H9 (cell line): ENCODE data around the gene ESRRA. TPM values are rescaled to one million over a fixed set of nuclear protein-coding genes. Genes with fewer than 3 reads are reported as not detected.

Source experiments
- DNase-seq: peaks from one replicate; pipeline ENCODE4 v3.0.0-alpha.2; 2017
- H2AFZ ChIP-seq: one replicate; pipeline ENCODE4 v1.6.1; 2013; ENCODE audit warnings: mild to moderate bottlenecking, low read length, control low read depth, moderate library complexity
- H2AK5ac ChIP-seq: 2 replicates; pipeline ENCODE4 v1.6.1; 2013; ENCODE audit warnings: low read length, control low read depth, mixed read lengths; ENCODE audit not compliant: insufficient read length
- H2BK120ac ChIP-seq: one replicate; pipeline ENCODE4 v1.6.1; 2013; ENCODE audit warnings: low read depth, mild to moderate bottlenecking, low read length, control low read depth, inconsistent platforms; ENCODE audit not compliant: poor library complexity, severe bottlenecking
- H2BK12ac ChIP-seq: 2 replicates; pipeline ENCODE4 v1.6.1; 2013; ENCODE audit warnings: low read length, control low read depth, mixed read lengths, low read depth; ENCODE audit not compliant: insufficient read length
- H2BK15ac ChIP-seq: 2 replicates; pipeline ENCODE4 v1.6.1; 2013; ENCODE audit warnings: low read depth, low read length, control low read depth
- H2BK20ac ChIP-seq: one replicate; pipeline ENCODE4 v1.6.1; 2013; ENCODE audit warnings: low read depth, mild to moderate bottlenecking, low read length, control low read depth, inconsistent platforms; ENCODE audit not compliant: poor library complexity, severe bottlenecking
- H2BK5ac ChIP-seq: 2 replicates; pipeline ENCODE4 v1.6.1; 2013; ENCODE audit warnings: low read length, control low read depth, mixed read lengths; ENCODE audit not compliant: insufficient read length
- H3K14ac ChIP-seq: 2 replicates; pipeline ENCODE4 v1.6.1; 2013; ENCODE audit warnings: low read length, control low read depth; ENCODE audit not compliant: insufficient read depth
- H3K18ac ChIP-seq: 2 replicates; pipeline ENCODE4 v1.6.1; 2013; ENCODE audit warnings: low read depth, mild to moderate bottlenecking, mixed read lengths, low read length, control low read depth; ENCODE audit not compliant: insufficient read length
- H3K23ac ChIP-seq: 2 replicates; pipeline ENCODE4 v1.6.1; 2013; ENCODE audit warnings: low read length, control low read depth, mixed read lengths, low read depth; ENCODE audit not compliant: insufficient read length
- H3K23me2 ChIP-seq: 2 replicates; pipeline ENCODE4 v1.6.1; 2013; ENCODE audit warnings: low read depth, mild to moderate bottlenecking, mixed read lengths, low read length, control low read depth; ENCODE audit not compliant: insufficient read length, poor library complexity, severe bottlenecking
- H3K27ac ChIP-seq: 2 replicates; pipeline ENCODE4 v1.5.1; 2013; ENCODE audit warnings: low read length, control low read depth, mixed read lengths, low read depth; ENCODE audit not compliant: insufficient read length
- H3K27me3 ChIP-seq: 2 replicates; pipeline ENCODE4 v1.6.1; 2013; ENCODE audit warnings: low read length, control low read depth, inconsistent platforms; ENCODE audit not compliant: insufficient read depth
- H3K4ac ChIP-seq: 2 replicates; pipeline ENCODE4 v1.6.1; 2013; ENCODE audit warnings: low read depth, mild to moderate bottlenecking, control low read depth, inconsistent platforms, low read length, moderate library complexity
- H3K4me1 ChIP-seq: 2 replicates; pipeline ENCODE4 v1.6.1; 2013; ENCODE audit warnings: low read length, control low read depth, inconsistent platforms; ENCODE audit not compliant: insufficient read depth
- H3K4me2 ChIP-seq: 2 replicates; pipeline ENCODE4 v1.6.1; 2013; ENCODE audit warnings: low read length, control low read depth, mixed read lengths; ENCODE audit not compliant: insufficient read length, insufficient read depth
- H3K56ac ChIP-seq: 2 replicates; pipeline ENCODE4 v1.6.1; 2013; ENCODE audit warnings: low read depth, mild to moderate bottlenecking, mixed read lengths, low read length, control low read depth; ENCODE audit not compliant: insufficient read length
- H3K79me1 ChIP-seq: 2 replicates; pipeline ENCODE4 v1.6.1; 2013; ENCODE audit warnings: low read depth, mild to moderate bottlenecking, moderate library complexity, low read length, control low read depth, inconsistent platforms; ENCODE audit not compliant: insufficient read depth, poor library complexity, severe bottlenecking
- H3K79me2 ChIP-seq: 2 replicates; pipeline ENCODE4 v1.6.1; 2013; ENCODE audit warnings: low read length, control low read depth, inconsistent platforms; ENCODE audit not compliant: insufficient read depth
- H3K9ac ChIP-seq: 2 replicates; pipeline ENCODE4 v1.6.1; 2013; ENCODE audit warnings: low read length, control low read depth, mixed read lengths; ENCODE audit not compliant: insufficient read length; ENCODE audit errors: extremely low read depth
- H3K9me3 ChIP-seq: one replicate; pipeline ENCODE4 v1.6.1; 2013; ENCODE audit warnings: low read depth, low read length, inconsistent platforms; ENCODE audit not compliant: control insufficient read depth
- H3T11ph ChIP-seq: one replicate; pipeline ENCODE4 v1.6.1; 2013; ENCODE audit warnings: mild to moderate bottlenecking, low read length, control low read depth, inconsistent platforms
- H4K20me1 ChIP-seq: one replicate; pipeline ENCODE4 v1.6.1; 2013; ENCODE audit not compliant: control insufficient read depth, insufficient read length, insufficient read depth
- H4K5ac ChIP-seq: 2 replicates; pipeline ENCODE4 v1.6.1; 2013; ENCODE audit warnings: low read depth, mild to moderate bottlenecking, mixed read lengths, low read length, control low read depth; ENCODE audit not compliant: insufficient read length
- H4K8ac ChIP-seq: replicated peaks from 2 replicates; pipeline ENCODE4 v1.6.1; 2013; ENCODE audit warnings: low read length, control low read depth, mixed read lengths, low read depth; ENCODE audit not compliant: insufficient read length
- H4K91ac ChIP-seq: 2 replicates; pipeline ENCODE4 v1.6.1; 2013; ENCODE audit warnings: low read depth, mild to moderate bottlenecking, moderate library complexity, mixed read lengths, low read length, control low read depth; ENCODE audit not compliant: insufficient read length
- H3K27ac Mint-ChIP-seq, 3 experiments: 2 replicates in 2 of 3; 3 replicates in 1 of 3; pipeline ENCODE4 v1.8.0; 2020 to 2021; ENCODE audit warnings: mixed read lengths in 3 of 3, mild to moderate bottlenecking in 1 of 3, moderate library complexity in 1 of 3
- H3K27me3 Mint-ChIP-seq: 2 replicates; pipeline ENCODE4 v1.8.0; 2021; ENCODE audit warnings: low read depth, mild to moderate bottlenecking, moderate library complexity, mixed read lengths
- H3K36me3 Mint-ChIP-seq, 3 experiments: 2 replicates in 2 of 3; 3 replicates in 1 of 3; pipeline ENCODE4 v1.8.0; 2020 to 2021; ENCODE audit warnings: low read depth in 3 of 3, mixed read lengths in 3 of 3; ENCODE audit not compliant: insufficient read depth in 1 of 3
- H3K4me1 Mint-ChIP-seq, 2 experiments: 2 replicates each; pipeline ENCODE4 v1.8.0; 2020; ENCODE audit warnings: mixed read lengths in 2 of 2
- H3K4me3 Mint-ChIP-seq, 2 experiments: 2 replicates in 1 of 2; 3 replicates in 1 of 2; pipeline ENCODE4 v1.8.0; 2020 to 2021; ENCODE audit warnings: mild to moderate bottlenecking in 2 of 2, mixed read lengths in 2 of 2, moderate library complexity in 1 of 2
- H3K9me3 Mint-ChIP-seq, 2 experiments: 2 replicates in 1 of 2; 3 replicates in 1 of 2; pipeline ENCODE4 v1.8.0; 2020; ENCODE audit warnings: mild to moderate bottlenecking in 2 of 2, mixed read lengths in 2 of 2, moderate library complexity in 1 of 2
- WGBS: extraction: QIAGEN DNeasy Blood & Tissue Kit; methylation state at CpG from one replicate; pipeline ENCODE4 v1.1.7; 2013; ENCODE audit warnings: missing lambda C conversion rate, low lambda C conversion rate, mixed read lengths; ENCODE audit not compliant: insufficient read length; ENCODE audit errors: extremely low coverage; 5-methylcytosine and 5-hydroxymethylcytosine counted together
- total RNA-seq: library from RNA; stranded (reverse); gene quantifications from 2 replicates; pipeline ENCODE4 v1.2.1, GENCODE V29; 2021
- TF ChIP-seq, protein P1 (sequence below): fragments of 200-600 bp; sonication (generic); conservative IDR thresholded peaks from 3 replicates; pipeline ENCODE4 v1.8.0; 2021; ENCODE audit warnings: antibody characterized with exemption, mild to moderate bottlenecking

ESRRA gene
- total RNA-seq, 1 experiment from 2014 or later = 42.3 TPM

DNA sequence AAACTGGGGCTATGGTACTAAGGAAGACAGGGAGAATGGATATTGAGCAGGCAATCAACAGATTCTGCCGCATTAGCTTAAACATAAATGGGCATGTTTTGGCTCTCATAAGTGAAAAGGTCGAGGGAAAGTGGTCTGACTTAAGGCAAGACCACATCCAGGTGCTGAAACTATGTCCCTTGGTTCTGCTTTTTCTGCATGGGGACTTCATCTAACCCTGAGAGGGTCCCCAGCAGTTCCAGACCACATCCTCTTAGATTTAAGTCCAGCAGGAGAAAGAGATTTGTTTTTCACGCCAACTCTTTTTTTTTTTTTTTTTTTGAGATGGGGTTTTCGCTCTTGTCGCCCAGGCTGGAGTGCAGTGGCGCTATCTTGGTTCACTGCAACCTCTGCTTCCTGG, 59.1 kb downstream of the ESRRA start:
- Histone ChIP-seq H3K23me2 (peaks cover 4% of the 10 kb centered on the region), H2BK15ac (no peak overlapping the region), H3K56ac (no peak overlapping the region), H2BK20ac (no peak overlapping the region), H4K5ac (no peak overlapping the region), H2AK5ac (no peak overlapping the region), H3K79me2 (no peaks in the 10 kb centered on the region), H2AFZ (no peak overlapping the region), H2BK12ac (no peak overlapping the region), H2BK120ac (no peak overlapping the region), H3T11ph (no peak overlapping the region), H3K18ac (no peak overlapping the region), H3K14ac (no peak overlapping the region), H3K9me3 (no peaks in the 10 kb centered on the region), H4K8ac (no peak overlapping the region), H3K4me2 (no peak overlapping the region), H4K20me1 (peaks cover 2% of the 10 kb centered on the region), H3K4ac (no peak overlapping the region), H3K4me1 (no peaks in the 10 kb centered on the region), H4K91ac (no peak overlapping the region), H3K9ac (no peak overlapping the region), H2BK5ac (no peak overlapping the region), H3K23ac (no peak overlapping the region), H3K27me3 (no peaks in the 10 kb centered on the region), H3K27ac (no peak overlapping the region), H3K79me1 (no peaks in the 10 kb centered on the region)
- no peak for DNase-seq
- Mint-ChIP-seq H3K4me3 (no peak overlapping the region), H3K9me3 (no peaks in the 10 kb centered on the region; a peak in 1 of 5 replicates), H3K27me3 (no peaks in the 10 kb centered on the region), H3K4me1 (peaks cover 7 to 11% of the 10 kb centered on the region in 2 experiments), H3K27ac (no peak overlapping the region), H3K36me3 (peaks cover 23 to 70% (median 50%) of the 10 kb centered on the region in 3 experiments)
- no CpG with 5 or more reads among the region's 6 CpGs for WGBS
- TF ChIP-seq, protein P1, sequence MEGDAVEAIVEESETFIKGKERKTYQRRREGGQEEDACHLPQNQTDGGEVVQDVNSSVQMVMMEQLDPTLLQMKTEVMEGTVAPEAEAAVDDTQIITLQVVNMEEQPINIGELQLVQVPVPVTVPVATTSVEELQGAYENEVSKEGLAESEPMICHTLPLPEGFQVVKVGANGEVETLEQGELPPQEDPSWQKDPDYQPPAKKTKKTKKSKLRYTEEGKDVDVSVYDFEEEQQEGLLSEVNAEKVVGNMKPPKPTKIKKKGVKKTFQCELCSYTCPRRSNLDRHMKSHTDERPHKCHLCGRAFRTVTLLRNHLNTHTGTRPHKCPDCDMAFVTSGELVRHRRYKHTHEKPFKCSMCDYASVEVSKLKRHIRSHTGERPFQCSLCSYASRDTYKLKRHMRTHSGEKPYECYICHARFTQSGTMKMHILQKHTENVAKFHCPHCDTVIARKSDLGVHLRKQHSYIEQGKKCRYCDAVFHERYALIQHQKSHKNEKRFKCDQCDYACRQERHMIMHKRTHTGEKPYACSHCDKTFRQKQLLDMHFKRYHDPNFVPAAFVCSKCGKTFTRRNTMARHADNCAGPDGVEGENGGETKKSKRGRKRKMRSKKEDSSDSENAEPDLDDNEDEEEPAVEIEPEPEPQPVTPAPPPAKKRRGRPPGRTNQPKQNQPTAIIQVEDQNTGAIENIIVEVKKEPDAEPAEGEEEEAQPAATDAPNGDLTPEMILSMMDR = no peak
